CD4-positive, alpha-beta T cell treated with Interferon gamma for 1 hour (primary cell): ENCODE results near the gene FGA.
A peak's percentile ranks its signal among the peaks of the same experiment; 100 is the strongest.

Experiments used
- DNase-seq: peaks from one replicate; pipeline ENCODE4 v3.0.0-alpha.2; 2020

The FGA gene

GRCh38 chr4:154578919-154579318, 11.6 kb downstream of the FGA start:
- no peak for DNase-seq

GRCh38 chr4:154577324-154577723, 13.2 kb downstream of the FGA start:
- no peak for DNase-seq

DNA sequence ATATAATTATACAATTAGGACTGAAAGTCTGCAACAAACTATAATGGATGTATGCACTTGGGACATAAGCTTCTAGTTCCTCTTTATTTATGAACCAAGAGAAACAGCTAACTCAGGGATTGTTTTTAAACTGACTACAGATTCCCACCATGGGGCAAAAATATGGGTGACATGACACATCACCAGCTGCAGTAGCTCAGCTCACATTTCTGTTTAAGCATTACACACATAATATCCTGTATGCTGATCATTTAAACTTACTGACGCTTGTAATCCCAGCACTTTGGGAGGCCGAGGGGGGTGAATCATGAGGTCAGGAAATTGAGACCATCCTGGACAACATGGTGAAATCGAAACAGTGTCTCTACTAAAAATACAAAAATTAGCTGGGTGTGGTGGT, 16.2 kb downstream of the FGA start:
- no peak for DNase-seq

GRCh38 chr4:154573190-154573870, 17.2 kb downstream of the FGA start:
- DNase-seq, result no peak

DNA sequence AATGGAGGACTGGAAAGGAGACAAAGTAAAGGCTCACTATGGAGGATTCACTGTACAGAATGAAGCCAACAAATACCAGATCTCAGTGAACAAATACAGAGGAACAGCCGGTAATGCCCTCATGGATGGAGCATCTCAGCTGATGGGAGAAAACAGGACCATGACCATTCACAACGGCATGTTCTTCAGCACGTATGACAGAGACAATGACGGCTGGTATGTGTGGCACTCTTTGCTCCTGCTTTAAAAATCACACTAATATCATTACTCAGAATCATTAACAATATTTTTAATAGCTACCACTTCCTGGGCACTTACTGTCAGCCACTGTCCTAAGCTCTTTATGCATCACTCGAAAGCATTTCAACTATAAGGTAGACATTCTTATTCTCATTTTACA, 21.0 kb downstream of the FGA start:
- DNase-seq, result no peak

DNA sequence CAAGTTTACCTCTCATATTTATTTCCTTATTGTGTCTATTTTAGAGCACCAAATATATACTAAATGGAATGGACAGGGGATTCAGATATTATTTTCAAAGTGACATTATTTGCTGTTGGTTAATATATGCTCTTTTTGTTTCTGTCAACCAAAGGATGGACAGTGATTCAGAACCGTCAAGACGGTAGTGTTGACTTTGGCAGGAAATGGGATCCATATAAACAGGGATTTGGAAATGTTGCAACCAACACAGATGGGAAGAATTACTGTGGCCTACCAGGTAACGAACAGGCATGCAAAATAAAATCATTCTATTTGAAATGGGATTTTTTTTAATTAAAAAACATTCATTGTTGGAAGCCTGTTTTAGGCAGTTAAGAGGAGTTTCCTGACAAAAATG, 21.5 kb downstream of the FGA start:
- no peak for DNase-seq

DNA sequence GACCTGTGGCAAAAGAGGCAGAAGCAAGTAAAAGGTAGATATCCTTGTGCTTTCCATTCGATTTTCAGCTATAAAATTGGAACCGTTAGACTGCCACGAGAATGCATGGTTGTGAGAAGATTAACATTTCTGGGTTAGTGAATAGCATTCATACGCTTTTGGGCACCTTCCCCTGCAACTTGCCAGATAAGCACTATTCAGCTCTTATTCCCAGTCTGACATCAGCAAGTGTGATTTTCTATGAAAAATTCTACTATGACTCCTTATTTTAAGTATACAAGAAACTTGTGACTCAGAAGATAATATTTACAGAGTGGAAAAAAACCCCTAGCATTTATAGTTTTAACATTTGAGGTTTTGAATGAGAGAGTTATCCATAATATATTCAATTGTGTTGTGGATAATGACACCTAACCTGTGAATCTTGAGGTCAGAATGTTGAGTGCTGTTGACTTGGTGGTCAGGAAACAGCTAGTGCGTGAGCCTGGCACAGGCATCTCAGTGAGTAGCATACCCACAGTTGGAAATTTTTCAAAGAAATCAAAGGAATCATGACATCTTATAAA, 23.8 kb downstream of the FGA start:
- DNase-seq, result no peak

GRCh38 chr4:154565704-154566103, 24.8 kb downstream of the FGA start:
- DNase-seq, result no peak

DNA sequence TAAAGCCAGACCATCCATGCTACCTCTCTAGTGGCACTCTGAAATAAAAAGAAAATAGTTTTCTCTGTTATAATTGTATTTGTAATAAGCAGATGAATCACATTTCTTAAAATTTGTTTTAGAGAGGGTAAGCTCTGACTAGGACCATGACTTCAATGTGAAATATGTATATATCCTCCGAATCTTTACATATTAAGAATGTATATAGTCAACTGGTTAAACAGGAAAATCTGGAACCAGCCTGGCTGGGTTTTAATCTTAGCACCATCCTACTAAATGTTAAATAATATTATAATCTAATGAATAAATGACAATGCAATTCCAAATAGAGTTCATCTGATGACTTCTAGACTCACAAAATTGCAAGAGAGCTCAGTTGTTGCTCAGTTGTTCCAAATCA, 26.2 kb downstream of the FGA start:
- no peak for DNase-seq

- DNase-seq, result no peak
Measured at GRCh38 chr4:154562697-154563254, 27.8 kb downstream of the FGA start, which contains the start of gene FGB. FGB (plus strand) TSS chr4:154563011; CDS start chr4:154563019, 8 bp downstream.

GRCh38 chr4:154560824-154561231, 29.7 kb downstream of the FGA start:
- no peak for DNase-seq

- DNase-seq, result no peak
Measured at GRCh38 chr4:154560419-154560801, 30.1 kb downstream of the FGA start.

GRCh38 chr4:154559494-154560418, 30.8 kb downstream of the FGA start:
- no peak for DNase-seq

- no peak for DNase-seq
Measured at GRCh38 chr4:154559141-154559493, 31.4 kb downstream of the FGA start.

DNA sequence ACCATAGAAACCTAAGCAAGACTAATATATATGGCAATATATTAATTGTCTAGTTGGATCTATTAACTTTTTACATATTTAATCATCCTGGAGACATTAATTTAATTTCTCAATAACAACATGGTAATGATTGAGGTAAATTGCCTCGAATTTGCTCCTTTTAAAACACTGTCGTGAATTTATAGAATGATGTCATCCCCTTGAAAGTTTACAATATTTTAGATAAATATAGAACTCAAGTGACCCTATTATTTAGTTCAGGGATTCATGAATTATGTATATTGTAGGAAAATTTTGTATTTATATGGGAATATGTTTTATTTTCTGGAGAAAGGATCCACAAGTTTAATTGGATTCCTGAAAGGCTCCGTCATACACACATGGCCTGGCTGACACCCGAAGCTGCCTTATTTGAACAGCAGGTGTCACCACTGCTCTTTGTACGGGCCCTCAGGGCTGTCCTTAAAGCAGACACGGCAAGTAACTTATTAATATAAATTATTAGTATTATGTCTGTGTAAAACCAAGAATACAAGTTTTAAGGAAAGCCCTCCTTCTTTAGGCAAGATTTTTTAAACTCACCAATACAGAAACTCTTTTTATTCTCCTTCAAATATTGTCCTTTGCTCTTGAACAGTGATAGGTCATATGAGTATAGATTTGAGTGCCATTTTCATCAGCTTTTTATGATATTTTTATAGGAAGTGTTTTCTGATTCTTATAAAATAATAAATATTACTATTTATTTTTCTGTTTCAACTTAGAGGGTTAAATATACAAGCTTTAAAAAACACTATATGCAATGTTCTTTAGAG, 38.5 kb downstream of the FGA start:
- DNase-seq, result peak; percentile 70

GRCh38 chr4:154549894-154550790, 40.4 kb downstream of the FGA start, which contains the start of gene PLRG1:
PLRG1 (minus strand) TSS chr4:154550400; CDS start chr4:154550308, 92 bp downstream.
- DNase-seq, result peak; percentile 95

- DNase-seq, result no peak
Measured at GRCh38 chr4:154545689-154546088, 44.9 kb downstream of the FGA start.

DNA sequence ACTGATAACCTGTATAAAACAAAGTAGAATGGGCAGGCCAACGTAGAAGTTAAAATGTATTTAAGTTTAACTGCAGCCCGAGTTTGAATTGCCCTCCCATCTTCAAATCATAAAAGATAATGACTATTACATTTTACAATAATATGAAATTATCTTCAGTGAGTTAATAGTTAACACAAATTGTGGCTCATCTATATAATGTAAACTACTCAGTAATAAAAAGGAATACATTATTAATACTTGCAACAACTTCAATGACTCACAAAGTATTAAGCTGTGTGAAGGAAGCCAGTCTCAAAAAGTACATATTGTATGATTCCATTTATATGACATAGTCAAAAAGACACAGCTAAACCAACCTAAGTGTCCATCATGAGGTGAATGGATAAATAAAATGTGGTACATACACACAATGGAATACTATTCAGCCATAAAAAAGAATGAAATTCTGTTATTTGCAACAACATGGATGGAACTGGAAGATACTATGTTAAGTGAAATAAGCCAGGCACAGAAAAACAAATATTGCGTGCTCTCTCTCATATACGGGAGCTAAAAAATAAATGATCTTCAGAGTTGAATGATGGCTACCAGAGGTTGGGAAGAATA, 48.2 kb downstream of the FGA start:
- DNase-seq, result no peak
